Measurements from ENCODE around the gene HYI.
"Not testable (repeated sequence)": the region's sequence is repeated elsewhere in the genome, so short reads cannot be mapped to it uniquely, and the experiment has no call there.

Gene HYI

GRCh38 chr1:43464681-43465504 lies 11.2 kb upstream of the HYI start:
- Histone ChIP-seq H3K4me3 (ENCODE audit: low read depth, low read length) (no peak overlapping the region), H3K9me3 (ENCODE audit: control insufficient read depth, insufficient read depth, low read depth, low read length) (peaks cover 4% of the 10 kb centered on the region), H3K27ac (ENCODE audit: low read depth, low read length) (no peak overlapping the region), H3K9ac (ENCODE audit: low read length) (no peak overlapping the region), H3K36me3 (ENCODE audit: control insufficient read depth, insufficient read depth, low read length) (no peaks in the 10 kb centered on the region), H3K4me1 (ENCODE audit: control insufficient read depth, insufficient read depth, low read length) (no peaks in the 10 kb centered on the region), H3K27me3 (ENCODE audit: control insufficient read depth, insufficient read depth, low read length) (no peaks in the 10 kb centered on the region)

GRCh38 chr1:43463479-43463878 lies 9.7 kb upstream of the HYI start:
- no peaks in the 10 kb centered on the region for H3K27me3 ChIP-seq (ENCODE audit: control insufficient read depth, insufficient read depth, low read length)
- no peak overlapping the region for H3K9ac ChIP-seq (ENCODE audit: low read length)
- no peak overlapping the region for H3K27ac ChIP-seq (ENCODE audit: low read depth, low read length)
- H3K4me1 ChIP-seq (ENCODE audit: control insufficient read depth, insufficient read depth, low read length) = no peaks in the 10 kb centered on the region
- no peaks in the 10 kb centered on the region for H3K36me3 ChIP-seq (ENCODE audit: control insufficient read depth, insufficient read depth, low read length)
- H3K4me3 ChIP-seq (ENCODE audit: low read depth, low read length) = no peak overlapping the region
- H3K9me3 ChIP-seq (ENCODE audit: control insufficient read depth, insufficient read depth, low read depth, low read length) = peaks cover 4% of the 10 kb centered on the region

- no peaks in the 10 kb centered on the region for H3K4me1 ChIP-seq (ENCODE audit: control insufficient read depth, insufficient read depth, low read length)
- peaks cover 4% of the 10 kb centered on the region for H3K9me3 ChIP-seq (ENCODE audit: control insufficient read depth, insufficient read depth, low read depth, low read length)
- no peak overlapping the region for H3K4me3 ChIP-seq (ENCODE audit: low read depth, low read length)
Observed at GRCh38 chr1:43460988-43461693, 7.4 kb upstream of the HYI start.

GRCh38 chr1:43458379-43458778 lies 4.6 kb upstream of the HYI start:
- H3K36me3 ChIP-seq (ENCODE audit: control insufficient read depth, insufficient read depth, low read length); H3K27me3 ChIP-seq (ENCODE audit: control insufficient read depth, insufficient read depth, low read length); H3K9me3 ChIP-seq (ENCODE audit: control insufficient read depth, insufficient read depth, low read depth, low read length); H3K9ac ChIP-seq (ENCODE audit: low read length); H3K4me1 ChIP-seq (ENCODE audit: control insufficient read depth, insufficient read depth, low read length); H3K4me3 ChIP-seq (ENCODE audit: low read depth, low read length); H3K27ac ChIP-seq (ENCODE audit: low read depth, low read length): not testable (repeated sequence)

More at GRCh38 chr1:43460988-43461693, 7.4 kb upstream of the HYI start:
- no peaks in the 10 kb centered on the region for H3K36me3 ChIP-seq (ENCODE audit: control insufficient read depth, insufficient read depth, low read length)
- H3K27me3 ChIP-seq (ENCODE audit: control insufficient read depth, insufficient read depth, low read length) = no peaks in the 10 kb centered on the region; the same call in 1 of the 2 replicates
- no peak overlapping the region for H3K9ac ChIP-seq (ENCODE audit: low read length)
- H3K27ac ChIP-seq (ENCODE audit: low read depth, low read length) = no peak overlapping the region

- Histone ChIP-seq H3K27me3 (ENCODE audit: control insufficient read depth, insufficient read depth, low read length) (no peaks in the 10 kb centered on the region; the same call in 1 of the 2 replicates), H3K27ac (ENCODE audit: low read depth, low read length) (no peak overlapping the region), H3K4me3 (ENCODE audit: low read depth, low read length) (no peak overlapping the region)
Observed at GRCh38 chr1:43455213-43455889, 1.6 kb upstream of the HYI start.

GRCh38 chr1:43454270-43455011 lies 710 bp upstream of the HYI start:
- Histone ChIP-seq H3K36me3 (ENCODE audit: control insufficient read depth, insufficient read depth, low read length) (peaks cover 27% of the 10 kb centered on the region), H3K9ac (ENCODE audit: low read length) (peak overlapping the region; percentile 83), H3K9me3 (ENCODE audit: control insufficient read depth, insufficient read depth, low read depth, low read length) (no peaks in the 10 kb centered on the region), H3K4me3 (ENCODE audit: low read depth, low read length) (peak overlapping the region; percentile 64), H3K27me3 (ENCODE audit: control insufficient read depth, insufficient read depth, low read length) (no peaks in the 10 kb centered on the region; the same call in 1 of the 2 replicates), H3K27ac (ENCODE audit: low read depth, low read length) (no peak overlapping the region; the same call in 1 of the 2 replicates), H3K4me1 (ENCODE audit: control insufficient read depth, insufficient read depth, low read length) (peaks cover 12% of the 10 kb centered on the region)

More at GRCh38 chr1:43455213-43455889, 1.6 kb upstream of the HYI start:
- Histone ChIP-seq H3K9ac (ENCODE audit: low read length) (no peak overlapping the region), H3K9me3 (ENCODE audit: control insufficient read depth, insufficient read depth, low read depth, low read length) (no peaks in the 10 kb centered on the region), H3K36me3 (ENCODE audit: control insufficient read depth, insufficient read depth, low read length) (peaks cover 18% of the 10 kb centered on the region), H3K4me1 (ENCODE audit: control insufficient read depth, insufficient read depth, low read length) (peaks cover 12% of the 10 kb centered on the region)

- H3K27ac ChIP-seq (ENCODE audit: low read depth, low read length) = peak overlapping the region; percentile 38; the same call in 1 of the 2 replicates
- peaks cover 12% of the 10 kb centered on the region for H3K4me1 ChIP-seq (ENCODE audit: control insufficient read depth, insufficient read depth, low read length)
Observed at GRCh38 chr1:43452789-43453441, 816 bp downstream of the HYI start.

GRCh38 chr1:43451701-43452532 lies 1.8 kb downstream of the HYI start:
- H3K27me3 ChIP-seq (ENCODE audit: control insufficient read depth, insufficient read depth, low read length) = no peaks in the 10 kb centered on the region
- no peak overlapping the region for H3K4me3 ChIP-seq (ENCODE audit: low read depth, low read length)
- no peak overlapping the region for H3K9ac ChIP-seq (ENCODE audit: low read length)
- H3K36me3 ChIP-seq (ENCODE audit: control insufficient read depth, insufficient read depth, low read length) = peaks cover 52% of the 10 kb centered on the region
- H3K9me3 ChIP-seq (ENCODE audit: control insufficient read depth, insufficient read depth, low read depth, low read length) = no peaks in the 10 kb centered on the region
- H3K4me1 ChIP-seq (ENCODE audit: control insufficient read depth, insufficient read depth, low read length) = peaks cover 12% of the 10 kb centered on the region
- no peak overlapping the region for H3K27ac ChIP-seq (ENCODE audit: low read depth, low read length)

More at GRCh38 chr1:43452789-43453441, 816 bp downstream of the HYI start:
- no peaks in the 10 kb centered on the region for H3K27me3 ChIP-seq (ENCODE audit: control insufficient read depth, insufficient read depth, low read length)
- H3K9ac ChIP-seq (ENCODE audit: low read length) = peak overlapping the region; percentile 65
- H3K36me3 ChIP-seq (ENCODE audit: control insufficient read depth, insufficient read depth, low read length) = peaks cover 42% of the 10 kb centered on the region
- H3K4me3 ChIP-seq (ENCODE audit: low read depth, low read length) = peak overlapping the region; percentile 64
- H3K9me3 ChIP-seq (ENCODE audit: control insufficient read depth, insufficient read depth, low read depth, low read length) = no peaks in the 10 kb centered on the region

- H3K27me3 ChIP-seq (ENCODE audit: control insufficient read depth, insufficient read depth, low read length) = no peaks in the 10 kb centered on the region
- peaks cover 59% of the 10 kb centered on the region for H3K36me3 ChIP-seq (ENCODE audit: control insufficient read depth, insufficient read depth, low read length)
- no peak overlapping the region for H3K4me3 ChIP-seq (ENCODE audit: low read depth, low read length)
- no peaks in the 10 kb centered on the region for H3K9me3 ChIP-seq (ENCODE audit: control insufficient read depth, insufficient read depth, low read depth, low read length)
- peaks cover 12% of the 10 kb centered on the region for H3K4me1 ChIP-seq (ENCODE audit: control insufficient read depth, insufficient read depth, low read length)
- H3K9ac ChIP-seq (ENCODE audit: low read length) = no peak overlapping the region
- H3K27ac ChIP-seq (ENCODE audit: low read depth, low read length) = no peak overlapping the region
Observed at GRCh38 chr1:43451157-43451591, 2.6 kb downstream of the HYI start.
